ENCODE results near the gene ERFE.

ERFE gene

GRCh38 chr2:238140040-238140439, 18.7 kb upstream of the ERFE start:
- DNase-seq, result no peak

- no peak for DNase-seq
These were observed 17.8 kb upstream of the ERFE start for GRCh38 chr2:238140721-238141540.

- DNase-seq, result peak in 1 of 2 experiments; percentile 38
These were observed 17.0 kb upstream of the ERFE start for GRCh38 chr2:238141541-238142318.

- no peak for DNase-seq
These were observed 16.2 kb upstream of the ERFE start for GRCh38 chr2:238142382-238143205.

DNA sequence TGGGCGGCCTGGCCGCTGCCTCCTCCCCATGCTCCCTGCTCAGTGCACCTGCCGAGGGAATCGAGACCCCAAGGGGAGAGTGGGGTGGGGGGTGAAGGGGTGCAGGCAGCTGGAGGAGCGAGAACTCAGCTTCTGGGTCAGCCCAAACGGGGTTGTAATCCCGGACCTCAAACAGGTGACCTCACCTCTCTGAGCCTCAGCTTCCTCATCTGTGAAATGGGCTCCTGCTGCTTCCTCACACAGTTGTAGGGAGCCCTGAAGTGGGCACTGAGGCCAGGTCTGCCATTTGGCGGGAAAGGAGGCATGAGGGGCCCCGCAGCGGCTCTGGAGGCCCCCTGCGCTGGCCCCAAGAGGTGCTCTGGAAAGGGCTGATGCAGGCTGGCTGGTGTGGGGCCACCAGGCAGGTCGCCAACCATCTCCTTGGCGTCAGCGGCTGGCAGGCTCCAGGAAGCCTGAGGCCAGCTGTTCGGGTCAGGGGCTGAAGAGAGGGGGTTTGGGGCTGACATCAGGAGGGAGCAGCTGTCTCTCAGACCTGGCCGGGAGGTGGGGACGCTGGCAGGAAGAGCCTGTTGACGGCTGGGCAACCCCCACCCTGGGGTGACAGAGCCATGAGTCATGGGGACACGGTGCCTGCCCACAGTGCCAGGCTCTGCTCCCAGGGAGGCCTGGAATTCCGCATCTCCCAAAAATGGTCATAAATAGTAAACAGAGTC, 15.4 kb upstream of the ERFE start:
- peak; percentile 28 to 61 for DNase-seq

DNA sequence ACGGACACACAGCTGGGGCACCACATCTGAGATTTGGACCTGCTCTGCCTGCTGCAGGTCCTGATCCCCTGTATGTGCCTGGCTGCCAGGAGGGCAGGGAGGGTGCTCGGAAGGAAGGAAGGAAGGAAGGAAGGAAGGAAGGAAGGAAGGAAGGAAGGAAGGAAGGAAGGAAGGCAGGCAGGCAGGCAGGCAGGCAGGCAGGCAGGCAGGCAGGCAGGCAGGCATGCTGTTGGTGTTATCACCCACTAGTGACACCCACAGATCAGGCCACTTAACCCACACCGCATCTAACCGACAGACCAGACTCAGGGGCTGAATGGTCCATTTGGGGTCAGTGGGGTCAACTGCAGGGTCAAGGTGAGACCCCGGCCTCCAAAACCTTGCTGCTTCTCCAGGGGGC, 14.5 kb upstream of the ERFE start:
- no peak for DNase-seq

- DNase-seq, result no peak
These were observed 13.7 kb upstream of the ERFE start for GRCh38 chr2:238145046-238145445.

- DNase-seq, result no peak
These were observed 12.9 kb upstream of the ERFE start for GRCh38 chr2:238145851-238146250.

- DNase-seq, result no peak
These were observed 11.8 kb upstream of the ERFE start for GRCh38 chr2:238146884-238147544.

DNA sequence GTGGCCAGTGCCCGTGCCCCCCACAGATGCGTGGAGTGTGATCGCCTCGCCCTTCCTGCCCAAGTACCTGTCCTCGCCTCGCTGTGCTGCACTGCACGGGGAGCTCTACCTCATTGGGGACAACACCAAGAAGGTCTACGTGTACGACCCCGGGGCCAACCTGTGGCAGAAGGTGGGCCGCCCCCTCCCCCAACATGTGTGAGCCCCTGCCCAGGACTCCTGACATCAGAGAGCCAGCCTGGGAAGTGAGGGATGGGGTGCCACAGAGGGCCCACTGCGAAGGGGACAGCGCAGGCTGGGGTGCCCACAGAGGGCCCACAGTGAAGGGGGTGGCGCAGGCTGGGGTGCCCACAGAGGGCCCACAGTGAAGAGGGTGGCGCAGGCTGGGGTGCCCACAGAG, 9.8 kb upstream of the ERFE start:
- DNase-seq, result no peak

DNA sequence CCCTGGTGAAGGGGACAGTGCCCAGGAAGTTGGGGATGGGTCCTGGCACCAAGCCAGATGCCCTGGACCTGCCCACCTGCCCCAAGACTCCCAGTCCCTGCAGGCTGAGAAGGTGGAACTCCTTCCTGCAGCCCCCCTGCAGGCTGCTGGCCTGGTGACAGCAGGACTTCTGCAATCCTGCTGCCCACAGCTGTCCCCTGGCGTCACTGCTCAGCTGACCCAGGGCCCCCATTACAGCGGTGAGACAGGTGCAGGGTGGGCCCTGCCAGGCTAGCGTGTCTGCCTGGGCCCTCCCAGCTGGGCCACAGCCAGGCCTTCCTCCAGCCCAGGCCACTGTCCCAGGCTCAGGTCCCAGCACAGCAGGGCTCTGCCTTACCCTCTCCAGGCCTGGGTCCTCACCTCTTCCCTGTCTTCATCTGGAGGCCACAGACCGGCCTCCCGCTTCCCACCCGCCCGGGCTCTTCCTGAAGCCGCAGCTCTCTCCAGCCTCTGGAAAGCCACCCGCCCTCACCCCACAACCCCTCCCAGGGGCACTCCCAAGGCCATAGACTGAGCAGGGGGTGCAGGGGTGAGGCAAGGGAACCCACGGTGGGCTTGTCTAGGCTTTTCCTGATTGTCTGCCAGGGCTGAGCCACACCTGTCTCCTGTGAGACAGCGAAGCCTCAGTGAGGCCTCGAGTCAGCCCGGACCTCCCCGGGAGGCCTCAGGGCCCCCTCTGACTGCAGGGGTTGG, 8.8 kb upstream of the ERFE start:
- DNase-seq, result peak in 1 of 2 experiments; percentile 60

DNA sequence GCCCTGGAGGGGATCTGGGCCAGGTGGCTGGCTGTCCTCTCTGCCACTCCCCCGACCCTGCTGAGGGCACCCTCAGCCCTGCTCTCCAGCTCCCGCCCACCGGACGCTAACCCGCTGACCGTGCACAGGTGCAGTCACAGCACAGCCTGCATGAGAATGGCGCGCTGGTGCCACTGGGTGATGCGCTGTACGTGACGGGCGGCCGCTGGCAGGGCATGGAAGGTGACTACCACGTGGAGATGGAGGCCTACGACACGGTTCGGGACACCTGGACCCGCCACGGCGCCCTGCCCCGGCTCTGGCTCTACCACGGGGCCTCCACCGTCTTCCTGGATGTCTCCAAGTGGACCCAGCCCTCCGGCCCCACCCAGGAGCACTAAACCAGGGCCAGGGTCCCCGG, 8.1 kb upstream of the ERFE start:
- no peak for DNase-seq

GRCh38 chr2:238151205-238151604, 7.6 kb upstream of the ERFE start:
- DNase-seq, result no peak

- no peak for DNase-seq
These were observed 7.0 kb upstream of the ERFE start for GRCh38 chr2:238151628-238152235.

DNA sequence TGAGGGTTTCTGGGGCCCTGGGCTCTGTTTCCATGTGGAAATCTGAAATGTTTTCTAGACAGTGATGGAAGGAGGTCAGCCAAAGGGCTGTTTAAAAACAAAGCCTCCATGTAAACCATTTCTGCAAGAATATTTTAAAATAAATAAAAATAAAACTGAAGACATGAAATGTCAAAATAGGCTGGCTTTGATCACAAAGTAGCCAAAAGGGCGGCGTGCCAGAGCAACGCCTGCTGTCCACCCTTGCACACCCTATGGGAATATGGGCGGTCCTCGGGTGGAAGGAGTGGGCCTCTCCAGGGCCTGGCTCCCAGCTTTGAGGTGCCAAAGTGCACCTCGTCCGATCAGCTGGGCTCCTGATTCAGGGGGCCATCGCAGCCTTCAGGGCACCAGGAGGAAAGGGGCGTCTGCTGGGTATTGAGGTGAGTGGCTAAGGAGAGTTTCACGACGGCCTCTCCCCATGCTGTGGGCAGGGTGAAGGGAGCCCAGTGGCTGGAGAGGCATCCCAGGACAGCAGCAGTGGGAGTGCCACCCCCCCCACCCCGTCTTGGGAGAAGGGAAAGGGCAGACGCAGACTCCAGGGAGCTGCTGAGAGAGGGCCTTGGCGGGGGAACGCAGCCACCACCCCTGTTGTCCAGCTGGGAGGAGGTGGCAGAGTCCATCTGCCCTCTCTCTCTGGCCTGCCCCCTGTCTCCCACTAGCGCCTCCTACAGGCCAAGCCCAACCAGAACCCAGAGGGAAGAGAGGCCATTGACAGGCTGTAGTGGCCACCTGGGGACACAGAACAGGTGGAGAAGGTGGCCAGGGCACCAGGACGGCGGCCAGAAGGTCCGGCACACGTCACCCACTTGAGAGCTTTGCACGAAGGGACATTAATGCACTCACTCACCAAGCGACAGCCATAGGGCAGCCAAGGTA, 5.7 kb upstream of the ERFE start:
- DNase-seq, result no peak

DNA sequence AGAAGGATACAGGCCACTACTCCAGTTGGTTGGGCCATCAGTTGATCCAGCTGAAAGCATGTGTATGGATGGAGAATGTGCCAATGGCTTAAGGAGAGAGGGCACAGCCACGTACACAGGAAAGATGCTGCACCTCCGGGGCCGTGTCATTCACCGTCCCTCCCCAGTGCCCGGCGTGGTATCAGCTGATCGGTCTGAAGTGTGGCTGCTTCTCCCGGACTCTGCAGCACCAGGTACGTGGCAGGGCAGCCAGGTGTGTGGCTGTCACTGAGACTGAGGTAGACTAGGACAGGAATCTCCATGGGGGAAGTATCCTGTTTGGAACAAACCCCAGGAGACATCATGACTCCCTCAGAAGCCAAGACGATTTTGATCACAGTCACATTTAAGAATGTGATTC, 4.2 kb upstream of the ERFE start:
- no peak for DNase-seq

DNA sequence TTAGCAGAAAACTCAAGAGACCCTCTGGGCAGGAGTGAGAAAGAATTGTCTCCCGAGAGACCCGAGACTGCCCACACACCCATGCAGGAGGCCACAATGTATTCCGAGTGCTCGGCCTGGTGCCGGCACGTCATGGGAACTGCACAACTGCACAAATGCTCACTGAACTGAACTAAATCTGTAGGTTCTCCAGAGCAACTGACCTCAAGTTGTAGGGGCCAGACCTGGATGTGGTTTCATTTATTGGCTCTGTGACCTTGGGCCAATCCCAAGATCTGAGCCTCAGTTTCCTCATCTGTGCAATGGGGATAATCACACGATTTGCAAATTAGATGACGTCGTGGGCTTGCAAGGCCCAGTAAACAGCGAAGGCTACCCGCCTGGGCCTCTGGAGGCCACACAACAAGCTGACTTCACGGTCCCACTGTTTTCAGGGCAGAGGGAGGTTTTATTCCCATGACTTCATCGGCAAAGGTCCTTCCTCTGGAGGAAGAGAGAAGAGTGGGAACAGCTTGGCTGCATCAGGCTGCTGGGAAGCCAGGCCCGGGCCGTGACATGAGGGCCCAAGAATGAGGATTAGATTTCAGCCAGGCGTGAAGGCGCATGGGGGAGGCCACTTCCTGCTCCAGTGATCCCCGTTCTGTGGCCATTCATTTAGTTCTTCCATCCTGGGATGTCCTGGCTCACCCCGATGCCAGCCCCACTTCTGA, 3.6 kb upstream of the ERFE start:
- no peak for DNase-seq

GRCh38 chr2:238155761-238156694, 2.7 kb upstream of the ERFE start:
- no peak for DNase-seq

Measured in SHP77 (cell line).